ENCODE data around the gene ZFP36. TPM values are rescaled to one million over a fixed set of nuclear protein-coding genes. Genes with fewer than 3 reads are reported as not detected.
A peak's percentile ranks its signal among the peaks of the same experiment; 100 is the strongest.

The ZFP36 gene
- polyA plus RNA-seq, 2 of the 4 experiments (the other 2 are of a cell fraction) = 22.1 to 29.1 TPM

GRCh38 chr19:39390751-39391437 lies 15.8 kb upstream of the ZFP36 start, which contains the start of the genes MED29 and PAF1:
MED29 (plus strand) TSS chr19:39391378; CDS start chr19:39391423, 45 bp downstream.
PAF1 (minus strand) TSS chr19:39391106; CDS start chr19:39390864, 242 bp downstream.
- CTCF ChIA-PET = interaction anchor here (0.6 to 21.4 kb wide), 17 partner anchors 9 to 280 kb away, joined by 3 to 457 read pairs (median 6); partner anchors contain the start of genes EID2B, PLEKHG2, RPS16 and SAMD4B
- Histone ChIP-seq H3K4me2 (peak within 1 kb of the TSS; percentile 91), H3K27ac (peak within 1 kb of the TSS; percentile 89 to 90), H3K9me3 (no peaks in the 10 kb centered on the region), H3K4me1 (peaks cover 15% of the 10 kb centered on the region; the same call in 2 of the 3 replicates), H3K4me3 (peak within 1 kb of the TSS; percentile 68)
- DNase-seq (ENCODE audit: low read depth in 1 of 2, low spot score in 1 of 2) = peak; percentile 100
- 1% methylated on average over 60 of the region's 60 CpGs for WGBS (ENCODE audit: missing lambda C conversion rate)
- peak; percentile 100 for FAIRE-seq
- POLR2A ChIA-PET = interaction anchor here (0.6 to 2.3 kb wide), 22 partner anchors 9 to 279 kb away, joined by 3 to 62 read pairs (median 7); partner anchors contain the start of genes PLEKHG2, RPS16, SAMD4B and SUPT5H
- peak; percentile 91 to 97 for ATAC-seq
- TF ChIP-seq RCOR1 (IDR thresholded peaks at IDR 0.05; ENCODE audit: low read depth, low read length) = no peak
- no peak for TF ChIP-seq SREBF2 (IDR thresholded peaks at IDR 0.05)
- TF ChIP-seq HOXB5 (CRISPR knock-in tag; IDR thresholded peaks at IDR 0.05) = 0 out of 2 replicates have a peak, but pooled peaks have one; percentile 57
- TF ChIP-seq BHLHE40 (IDR thresholded peaks at IDR 0.05; ENCODE audit: low read depth, low read length) = no peak
- TF ChIP-seq KDM5A (IDR thresholded peaks at IDR 0.05) = 0 out of 2 replicates have a peak, but pooled peaks have one; percentile 29
- no peak for TF ChIP-seq EP300 (IDR thresholded peaks at IDR 0.05)
- no peak for TF ChIP-seq RNF2 (IDR thresholded peaks at IDR 0.05; ENCODE audit: borderline replicate concordance, low read depth)
- no peak for TF ChIP-seq FOSL2 (IDR thresholded peaks at IDR 0.05)
- TF ChIP-seq FOSL2 (CRISPR knock-in tag; IDR thresholded peaks at IDR 0.05) = no peak
- peak; percentile 8 for TF ChIP-seq CHD2 (IDR thresholded peaks at IDR 0.05; ENCODE audit: low read length, partially characterized antibody)
- TF ChIP-seq PHF8 (IDR thresholded peaks at IDR 0.05; ENCODE audit: borderline replicate concordance, low read depth) = peak; percentile 77
- TF ChIP-seq JUNB (IDR thresholded peaks at IDR 0.05) = no peak
- no peak; the same call in none of the 2 replicates for TF ChIP-seq POLR2AphosphoS2 (conservative IDR thresholded peaks at IDR 0.05; ENCODE audit: low read length)
- TF ChIP-seq, protein P1, sequence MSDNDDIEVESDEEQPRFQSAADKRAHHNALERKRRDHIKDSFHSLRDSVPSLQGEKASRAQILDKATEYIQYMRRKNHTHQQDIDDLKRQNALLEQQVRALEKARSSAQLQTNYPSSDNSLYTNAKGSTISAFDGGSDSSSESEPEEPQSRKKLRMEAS (IDR thresholded peaks at IDR 0.05) = peak; percentile 79
- TF ChIP-seq TP53 (CRISPR knock-in tag; IDR thresholded peaks at IDR 0.05) = 0 out of 2 replicates have a peak, but pooled peaks have one; percentile 58
- TF ChIP-seq ESRRA (IDR thresholded peaks at IDR 0.05; ENCODE audit: borderline replicate concordance, low read length) = no peak
- no peak for TF ChIP-seq HES2 (IDR thresholded peaks at IDR 0.05)
- no peak for TF ChIP-seq MAFK (IDR thresholded peaks at IDR 0.05; ENCODE audit: partially characterized antibody)
- TF ChIP-seq HOXB13 (CRISPR knock-in tag; IDR thresholded peaks at IDR 0.05; ENCODE audit: low read depth) = no peak
- TF ChIP-seq, protein P2, sequence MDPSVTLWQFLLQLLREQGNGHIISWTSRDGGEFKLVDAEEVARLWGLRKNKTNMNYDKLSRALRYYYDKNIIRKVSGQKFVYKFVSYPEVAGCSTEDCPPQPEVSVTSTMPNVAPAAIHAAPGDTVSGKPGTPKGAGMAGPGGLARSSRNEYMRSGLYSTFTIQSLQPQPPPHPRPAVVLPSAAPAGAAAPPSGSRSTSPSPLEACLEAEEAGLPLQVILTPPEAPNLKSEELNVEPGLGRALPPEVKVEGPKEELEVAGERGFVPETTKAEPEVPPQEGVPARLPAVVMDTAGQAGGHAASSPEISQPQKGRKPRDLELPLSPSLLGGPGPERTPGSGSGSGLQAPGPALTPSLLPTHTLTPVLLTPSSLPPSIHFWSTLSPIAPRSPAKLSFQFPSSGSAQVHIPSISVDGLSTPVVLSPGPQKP (IDR thresholded peaks at IDR 0.05; ENCODE audit: low read depth, low read length) = no peak
- TF ChIP-seq MAZ (IDR thresholded peaks at IDR 0.05; ENCODE audit: borderline replicate concordance, low read depth, low read length) = 0 out of 2 replicates have a peak, but pooled peaks have one; percentile 12
- TF ChIP-seq CBX8 (IDR thresholded peaks at IDR 0.05) = no peak
- no peak for TF ChIP-seq ZNF302 (CRISPR knock-in tag; IDR thresholded peaks at IDR 0.05)
- TF ChIP-seq KDM1A (IDR thresholded peaks at IDR 0.05; ENCODE audit: low read depth) = no peak
- TF ChIP-seq CTCF (IDR thresholded peaks at IDR 0.05) = no peak
- TF ChIP-seq NPAS2 (CRISPR knock-in tag; IDR thresholded peaks at IDR 0.05; ENCODE audit: borderline replicate concordance) = no peak
- peak; percentile 97 for TF ChIP-seq JUN (IDR thresholded peaks at IDR 0.05)
- peak; percentile 89; the same call in 2 of the 3 replicates for TF ChIP-seq BCL3 (IDR thresholded peaks at IDR 0.05)
- no peak for TF ChIP-seq HDAC2 (IDR thresholded peaks at IDR 0.05)
- TF ChIP-seq CEBPB (IDR thresholded peaks at IDR 0.05) = peak in 1 of 2 experiments; percentile 74; a peak in 2 of 4 replicates
- no peak for TF ChIP-seq EHMT2 (IDR thresholded peaks at IDR 0.05; ENCODE audit: low read depth)
- TF ChIP-seq GATA3 (IDR thresholded peaks at IDR 0.05; ENCODE audit: borderline replicate concordance) = peak; percentile 30
- TF ChIP-seq HOXA7 (CRISPR knock-in tag; IDR thresholded peaks at IDR 0.05) = no peak
- no peak for TF ChIP-seq CBX2 (IDR thresholded peaks at IDR 0.05; ENCODE audit: borderline replicate concordance, low read depth)
- no peak; a peak in 1 of 5 replicates for TF ChIP-seq RAD21 (conservative IDR thresholded peaks at IDR 0.05 in 1 of 2, IDR thresholded peaks at IDR 0.05 in 1 of 2)
- TF ChIP-seq NFE2L2 (conservative IDR thresholded peaks at IDR 0.05; ENCODE audit: low read length) = no peak
- TF ChIP-seq TFCP2L1 (CRISPR knock-in tag; IDR thresholded peaks at IDR 0.05) = no peak
- TF ChIP-seq ZFP36 (IDR thresholded peaks at IDR 0.05; ENCODE audit: borderline replicate concordance, partially characterized antibody) = no peak
- TF ChIP-seq HEYL (CRISPR knock-in tag; IDR thresholded peaks at IDR 0.05) = no peak
